K562 (cell line): Measurements from ENCODE around the gene SPTLC3. TPM values are rescaled to one million over a fixed set of nuclear protein-coding genes. Genes with fewer than 3 reads are reported as not detected.

Experiments
- ATAC-seq: fragments of 200-7000 bp; cut with Tn5 transposase; 3 replicates; pipeline ENCODE4 v1.9.1; 2020; ENCODE audit warnings: moderate library complexity
- BruUV-seq: library from RNA; stranded (reverse); fragments of 400-500 nt; replicated peaks from 2 replicates; lab custom pipeline; 2021; lab: Mats Ljungman, UMichigan
- CTCF ChIA-PET: fragments of 300-600 bp; formaldehyde crosslinking; extraction: SDS; loops from one replicate; lab custom pipeline; 2021; ENCODE audit warnings: low intra/inter-chr PET ratio; lab: Yijun Ruan, JAX
- POLR2A ChIA-PET: fragments of 300-600, 350-650 bp; sonication (Branson Sonifier 250); formaldehyde crosslinking; extraction: SDS; loops from one replicate; lab custom pipeline; 2021; ENCODE audit warnings: antibody characterized with exemption, inconsistent platforms; lab: Yijun Ruan, JAX
- DNase-seq, 4 experiments: peaks; one replicate each; pipeline versions ENCODE4 v3.0.0 to v3.0.0-alpha.2; 2011 to 2018; ENCODE audit warnings: low spot score in 3 of 4, mixed read lengths in 3 of 4; ENCODE audit errors: extremely low read depth in 1 of 4
- FAIRE-seq: peaks from 2 replicates; lab custom pipeline; 2011; peaks lifted over from hg19 to GRCh38; lab: Jason Lieb, UNC
- H2AFZ ChIP-seq: 2 replicates; pipeline ENCODE4 v1.6.0; 2011; ENCODE audit warnings: low read depth, low read length, control low read depth, inconsistent platforms
- H3K27ac ChIP-seq: fragments of 200-600 bp; 3 replicates; pipeline ENCODE4 v1.8.0; 2011; ENCODE audit warnings: low read depth, mild to moderate bottlenecking, control low read depth, inconsistent platforms, low read length, moderate library complexity, mixed read lengths; ENCODE audit errors: extremely low read depth
- H3K27me3 ChIP-seq, 2 experiments: fragments of 300-600 bp in 1 of 2; 2 replicates in 1 of 2; 3 replicates in 1 of 2; pipeline versions ENCODE4 v1.6.0 to v1.8.0; 2011; ENCODE audit warnings: inconsistent platforms in 2 of 2, low read length in 2 of 2, mild to moderate bottlenecking in 1 of 2, mixed read lengths in 1 of 2, moderate library complexity in 1 of 2; ENCODE audit not compliant: control insufficient read depth in 2 of 2, insufficient read depth in 2 of 2
- H3K36me3 ChIP-seq: fragments of 300-600 bp; 3 replicates; pipeline ENCODE4 v1.8.0; 2011; ENCODE audit warnings: mild to moderate bottlenecking, low read length, inconsistent platforms; ENCODE audit not compliant: control insufficient read depth, insufficient read depth
- H3K4me1 ChIP-seq, 2 experiments: fragments of 200-600 bp in 1 of 2; replicated peaks in 1 of 2; 2 replicates in 1 of 2; 3 replicates in 1 of 2; pipeline versions ENCODE4 v1.5.1 to v1.8.0; 2011; ENCODE audit warnings: inconsistent platforms in 2 of 2, low read length in 2 of 2, mild to moderate bottlenecking in 1 of 2, mixed read lengths in 1 of 2, moderate library complexity in 1 of 2; ENCODE audit not compliant: control insufficient read depth in 2 of 2, insufficient read depth in 2 of 2
- H3K4me2 ChIP-seq: 2 replicates; pipeline ENCODE4 v1.6.1; 2011; ENCODE audit warnings: low read length, control low read depth, inconsistent platforms, mixed read lengths; ENCODE audit not compliant: insufficient read depth
- H3K4me3 ChIP-seq: fragments of 200-600 bp; sonication (generic), shearing (Covaris generic); 2 replicates; pipeline ENCODE4 v1.5.1; 2016; ENCODE audit warnings: control low read depth, inconsistent platforms
- H3K79me2 ChIP-seq: fragments of 200-600 bp; 3 replicates; pipeline ENCODE4 v1.8.0; 2011; ENCODE audit warnings: low read length, inconsistent platforms; ENCODE audit not compliant: control insufficient read depth, insufficient read depth
- H3K9ac ChIP-seq, 2 experiments: 2 replicates each; pipeline versions ENCODE4 v1.6.0 to v1.6.1; 2011; ENCODE audit warnings: low read depth in 2 of 2, low read length in 2 of 2, control low read depth in 1 of 2, inconsistent platforms in 1 of 2, mild to moderate bottlenecking in 1 of 2, mixed read lengths in 1 of 2; ENCODE audit not compliant: insufficient read depth in 1 of 2
- H3K9me1 ChIP-seq: one replicate; pipeline ENCODE4 v1.6.0; 2011; ENCODE audit warnings: inconsistent platforms, mild to moderate bottlenecking, low read length, moderate library complexity; ENCODE audit not compliant: control insufficient read depth, insufficient read depth
- H3K9me3 ChIP-seq: replicated peaks from 2 replicates; pipeline ENCODE4 v1.5.1; 2011; ENCODE audit warnings: low read depth, low read length, inconsistent platforms; ENCODE audit not compliant: control insufficient read depth, insufficient read depth
- H4K20me1 ChIP-seq: replicated peaks from 2 replicates; pipeline ENCODE4 v1.6.1; 2011; ENCODE audit warnings: low read length, inconsistent platforms, mixed read lengths; ENCODE audit not compliant: control insufficient read depth, insufficient read depth
- HDGF ChIP-seq: fragments of 450-650 bp; IDR thresholded peaks from 2 replicates; pipeline ENCODE4 v1.6.1; 2016
- HNRNPK ChIP-seq: fragments of 200-400 bp; formaldehyde crosslinking; IDR thresholded peaks from one replicate; pipeline ENCODE4 v1.6.1; 2018; ENCODE audit warnings: mild to moderate bottlenecking, low read depth, low read length; ENCODE audit not compliant: poor library complexity, severe bottlenecking
- KLF10 ChIP-seq: fragments of 250-450 bp; sonication (Bioruptor Pico); IDR thresholded peaks from 2 replicates; pipeline ENCODE4 v1.6.1; 2021; ENCODE audit warnings: matching md5 sums
- MAFK ChIP-seq: IDR thresholded peaks from 2 replicates; pipeline ENCODE4 v1.6.1; 2011; ENCODE audit warnings: low read length, improper control_type of control experiment
- SIN3A ChIP-seq, 2 experiments: fragments of 150-350 bp in 1 of 2; IDR thresholded peaks; 2 replicates each; pipeline ENCODE4 v1.6.1; 2011 to 2016; ENCODE audit warnings: borderline replicate concordance in 2 of 2, low read depth in 2 of 2, low read length in 2 of 2, mild to moderate bottlenecking in 2 of 2, moderate library complexity in 2 of 2; ENCODE audit not compliant: control insufficient read depth in 1 of 2
- TOE1 ChIP-seq, 2 experiments: fragments of 450-650 bp in 1 of 2; sonication (generic) in 1 of 2; formaldehyde crosslinking in 1 of 2; IDR thresholded peaks; 2 replicates each; pipeline versions ENCODE4 v1.7.1 to v1.8.0; 2016 to 2022; ENCODE audit warnings: borderline replicate concordance in 2 of 2, mild to moderate bottlenecking in 2 of 2, antibody characterized with exemption in 1 of 2, inconsistent platforms in 1 of 2, low read depth in 1 of 2, missing genetic modification reagents in 1 of 2, moderate library complexity in 1 of 2
- ZNF124 ChIP-seq: sonication (generic); formaldehyde crosslinking; IDR thresholded peaks from 2 replicates; pipeline ENCODE4 v1.8.1; 2022; ENCODE audit warnings: missing genetic modification reagents
- ZNF512 ChIP-seq: IDR thresholded peaks from 2 replicates; pipeline ENCODE4 v1.6.1; 2016; ENCODE audit warnings: missing genetic modification characterization, missing compliant biosample characterization
- ZNF668 ChIP-seq: fragments of 250-450 bp; sonication (Bioruptor Pico); IDR thresholded peaks from 2 replicates; pipeline ENCODE4 v1.8.0; 2022; ENCODE audit warnings: mild to moderate bottlenecking, inconsistent platforms
- in situ Hi-C: fragments of 300-500 bp; cut with MboI; formaldehyde crosslinking; loops from 4 replicates; pipeline ENCODE4 v1.15.0; 2018; ENCODE audit warnings: inconsistent platforms, mixed read lengths
- intact Hi-C: fragments of 100-400 bp; cut with micrococcal nuclease; formaldehyde crosslinking; loops from 2 replicates; pipeline ENCODE4 v1.14.2; 2022
- polyA plus RNA-seq, 8 experiments: library from polyadenylated mRNA; depleted of rRNA in 4 of 8; stranded (reverse) in 5 of 8; unstranded in 3 of 8; fragments of >200 nt; fragmentation: Nextera tagmentation in 2 of 8; fragmentation: Illumina TruSeq in 1 of 8; extraction: Ambion mirVana in 2 of 8; extraction: Trizol in 1 of 8; gene quantifications; 2 replicates each; pipeline versions ENCODE4 v1.2.1 to v1.2.3, GENCODE V29; 2011 to 2014; ENCODE audit warnings: inconsistent platforms in 1 of 8, missing spikeins in 1 of 8
- total RNA-seq, 7 experiments: library from RNA; depleted of rRNA in 6 of 7; stranded (reverse); fragments of >200 nt in 6 of 7; fragmentation: Illumina TruSeq in 2 of 7; extraction: Trizol in 2 of 7; gene quantifications; 2 replicates each; pipeline versions ENCODE4 v1.2.1 to v1.2.3, GENCODE V29; 2011 to 2021; ENCODE audit warnings: low replicate concordance in 1 of 7
- TF ChIP-seq, protein P1 (sequence below): fragments of 250-450 bp; sonication (Bioruptor Pico); IDR thresholded peaks from 2 replicates; pipeline ENCODE4 v1.9.0; 2021; ENCODE audit warnings: mild to moderate bottlenecking, inconsistent platforms

Gene SPTLC3
- total and polyA plus RNA-seq, 9 of the 15 experiments (the other 6 are each of a cell fraction or from before 2014, with no cell fraction given): not detected

- TF ChIP-seq TOE1 (IDR thresholded peaks at IDR 0.05; ENCODE audit: borderline replicate concordance) (no peak), TOE1 (CRISPR knock-in tag; IDR thresholded peaks at IDR 0.05; ENCODE audit: borderline replicate concordance, low read depth) (no peak)
Observed at GRCh38 chr20:12966468-12967085, 42.2 kb upstream of the SPTLC3 start (continued).

DNA sequence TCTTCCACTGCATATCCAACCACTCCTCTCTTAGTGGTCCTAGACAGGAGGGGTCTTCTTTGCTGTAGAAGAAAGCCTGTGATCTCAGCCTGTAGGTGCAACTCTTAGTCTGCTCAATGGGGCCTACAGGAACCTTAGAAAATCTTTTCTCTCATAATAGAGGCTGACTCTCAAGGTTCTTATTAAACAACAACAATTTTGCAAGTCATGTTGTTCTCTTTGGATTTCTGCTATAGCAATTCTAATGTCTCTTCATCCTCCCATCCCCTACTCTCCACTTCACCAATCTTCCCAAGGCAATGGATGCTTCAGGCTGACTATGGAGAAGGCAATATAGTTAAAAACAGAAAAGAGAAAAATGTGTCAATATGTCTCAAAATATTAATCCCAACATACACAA, 40.8 kb upstream of the SPTLC3 start:
- Histone ChIP-seq H3K9me3 (no peaks in the 10 kb centered on the region), H3K4me3 (no peak overlapping the region), H4K20me1 (no peaks in the 10 kb centered on the region), H3K27ac (no peak overlapping the region), H3K27me3 (no peaks in the 10 kb centered on the region), H3K9ac (no peak overlapping the region), H3K4me1 (no peaks in the 10 kb centered on the region), H3K79me2 (no peaks in the 10 kb centered on the region), H3K4me2 (no peak overlapping the region), H3K9me1 (no peaks in the 10 kb centered on the region), H3K36me3 (no peaks in the 10 kb centered on the region), H2AFZ (no peak overlapping the region)
- ATAC-seq: no peak
- POLR2A ChIA-PET: no interaction called here
- no TSS peak for BruUV-seq
- DNase-seq: no peak
- intact Hi-C loops (no loop called here), in situ Hi-C loops (no loop called here)
- CTCF ChIA-PET: no interaction called here
- FAIRE-seq: no peak
- TF ChIP-seq HNRNPK (no peak), HDGF (no peak), SIN3A (IDR thresholded peaks at IDR 0.05; ENCODE audit: borderline replicate concordance in 2 of 2, control insufficient read depth in 1 of 2, low read depth in 2 of 2, low read length in 2 of 2) (no peak), ZNF668 (CRISPR knock-in tag) (no peak), ZNF124 (CRISPR knock-in tag) (no peak), ZNF512 (tag) (no peak), MAFK (no peak), KLF10 (CRISPR knock-in tag) (no peak)
- TF ChIP-seq, protein P1, sequence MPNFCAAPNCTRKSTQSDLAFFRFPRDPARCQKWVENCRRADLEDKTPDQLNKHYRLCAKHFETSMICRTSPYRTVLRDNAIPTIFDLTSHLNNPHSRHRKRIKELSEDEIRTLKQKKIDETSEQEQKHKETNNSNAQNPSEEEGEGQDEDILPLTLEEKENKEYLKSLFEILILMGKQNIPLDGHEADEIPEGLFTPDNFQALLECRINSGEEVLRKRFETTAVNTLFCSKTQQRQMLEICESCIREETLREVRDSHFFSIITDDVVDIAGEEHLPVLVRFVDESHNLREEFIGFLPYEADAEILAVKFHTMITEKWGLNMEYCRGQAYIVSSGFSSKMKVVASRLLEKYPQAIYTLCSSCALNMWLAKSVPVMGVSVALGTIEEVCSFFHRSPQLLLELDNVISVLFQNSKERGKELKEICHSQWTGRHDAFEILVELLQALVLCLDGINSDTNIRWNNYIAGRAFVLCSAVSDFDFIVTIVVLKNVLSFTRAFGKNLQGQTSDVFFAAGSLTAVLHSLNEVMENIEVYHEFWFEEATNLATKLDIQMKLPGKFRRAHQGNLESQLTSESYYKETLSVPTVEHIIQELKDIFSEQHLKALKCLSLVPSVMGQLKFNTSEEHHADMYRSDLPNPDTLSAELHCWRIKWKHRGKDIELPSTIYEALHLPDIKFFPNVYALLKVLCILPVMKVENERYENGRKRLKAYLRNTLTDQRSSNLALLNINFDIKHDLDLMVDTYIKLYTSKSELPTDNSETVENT: no peak
